ENCODE data around the gene EIF4G3.
"Not testable (repeated sequence)": the region's sequence is repeated elsewhere in the genome, so short reads cannot be mapped to it uniquely, and the experiment has no call there.

The EIF4G3 gene

DNA sequence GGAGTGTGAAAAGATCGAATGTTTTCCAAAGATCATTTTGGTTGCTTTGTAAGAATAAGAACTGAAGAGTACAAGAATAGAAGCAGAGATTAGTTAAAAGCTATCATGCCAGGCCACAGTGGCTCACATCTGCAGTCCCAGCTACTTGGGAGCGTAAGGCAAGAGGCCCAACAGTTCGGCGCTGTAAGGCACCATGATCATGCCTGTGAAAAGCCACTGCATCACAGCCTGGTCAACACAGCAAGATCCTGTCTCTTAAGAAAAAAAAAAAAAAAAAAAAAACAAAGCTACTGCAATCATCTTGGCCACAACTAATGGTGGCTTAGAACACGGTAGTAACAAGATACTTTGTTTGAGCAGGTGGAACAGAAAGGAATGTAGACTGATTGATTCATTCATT lies 116.2 kb downstream of the EIF4G3 start:
- no peak for DNase-seq

DNA sequence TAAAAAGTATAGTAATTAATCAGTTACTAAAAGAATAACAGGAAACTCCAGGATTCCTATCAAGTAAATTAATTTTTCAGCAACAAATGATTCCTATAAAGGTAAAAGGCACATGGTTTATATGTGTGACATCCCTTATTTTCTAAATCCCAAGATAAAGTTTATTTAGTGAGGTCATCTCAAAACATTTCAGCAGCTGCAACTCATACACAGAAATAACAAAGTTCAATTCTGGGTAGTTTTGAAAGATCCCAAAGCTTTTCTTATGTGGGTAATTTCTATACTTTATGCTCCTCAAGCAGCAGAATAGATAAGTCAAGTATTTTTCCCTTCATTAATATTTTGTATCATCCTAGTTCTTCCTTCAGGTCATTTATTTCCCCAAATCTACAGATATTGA lies 117.7 kb downstream of the EIF4G3 start:
- DNase-seq: no peak

- no peak for DNase-seq
Measured at GRCh38 chr1:21058035-21058793, 118.5 kb downstream of the EIF4G3 start.

- not testable (repeated sequence) for DNase-seq
Measured at GRCh38 chr1:21053189-21053928, 123.3 kb downstream of the EIF4G3 start.

DNA sequence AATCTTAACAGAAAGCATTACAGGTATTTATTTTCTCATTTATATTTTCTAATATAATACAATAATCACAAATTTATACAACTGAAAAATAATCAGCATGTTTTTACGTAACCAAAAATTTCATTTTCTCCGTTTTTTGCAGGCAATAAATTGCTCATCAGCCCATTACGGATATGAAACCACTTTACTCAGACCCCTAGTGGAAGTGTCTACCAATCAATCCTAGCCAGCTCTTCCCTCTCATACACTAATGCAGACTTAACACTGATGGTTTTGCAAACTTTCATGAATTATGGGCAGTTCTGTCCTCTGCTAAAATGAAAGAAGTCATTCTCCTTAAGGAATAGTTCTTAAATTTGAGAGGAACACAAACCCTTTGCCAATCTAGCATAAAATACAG lies 124.7 kb downstream of the EIF4G3 start:
- no peak for DNase-seq

GRCh38 chr1:21051177-21051825 lies 125.4 kb downstream of the EIF4G3 start:
- no peak for DNase-seq

GRCh38 chr1:21050031-21050430 lies 126.7 kb downstream of the EIF4G3 start:
- DNase-seq: no peak

DNA sequence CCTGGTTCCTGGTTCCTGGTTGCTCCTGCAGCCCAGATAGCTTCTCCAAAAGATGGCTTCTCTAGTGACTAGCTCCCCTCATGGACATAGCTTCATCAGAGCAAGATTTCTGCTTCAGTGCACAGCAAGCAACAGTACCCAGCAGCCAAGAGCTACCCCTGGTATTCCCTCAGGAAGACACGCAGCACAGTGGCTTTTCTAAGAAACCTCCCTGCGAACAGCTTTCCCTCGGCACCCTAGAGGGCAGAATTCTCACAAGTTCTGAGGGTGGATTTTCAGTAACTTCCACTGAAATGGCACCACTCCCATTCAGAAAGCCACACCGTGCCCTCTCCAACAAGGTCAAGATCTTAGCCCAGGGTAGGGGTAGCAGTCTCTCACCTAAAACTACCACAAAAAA lies 128.2 kb downstream of the EIF4G3 start:
- DNase-seq: no peak

DNA sequence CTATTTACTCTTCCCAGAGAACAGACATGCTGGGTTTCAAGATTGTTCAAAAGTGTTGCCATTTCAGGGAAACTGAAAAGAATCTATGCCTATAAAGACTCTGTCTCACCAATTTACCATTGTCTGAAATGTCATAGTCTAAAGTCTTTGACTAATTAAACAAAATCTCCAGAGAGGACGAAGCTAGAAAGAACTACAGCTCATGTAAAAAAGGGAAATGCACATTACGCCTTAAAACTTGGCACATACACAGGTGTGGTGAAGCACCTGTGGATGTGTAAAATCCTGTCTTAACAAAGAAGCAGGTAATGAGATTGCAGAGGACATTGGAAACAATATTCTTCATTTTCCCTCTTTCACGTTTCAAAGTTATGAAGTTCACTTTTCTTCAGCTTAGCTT lies 130.6 kb downstream of the EIF4G3 start:
- DNase-seq: no peak

DNA sequence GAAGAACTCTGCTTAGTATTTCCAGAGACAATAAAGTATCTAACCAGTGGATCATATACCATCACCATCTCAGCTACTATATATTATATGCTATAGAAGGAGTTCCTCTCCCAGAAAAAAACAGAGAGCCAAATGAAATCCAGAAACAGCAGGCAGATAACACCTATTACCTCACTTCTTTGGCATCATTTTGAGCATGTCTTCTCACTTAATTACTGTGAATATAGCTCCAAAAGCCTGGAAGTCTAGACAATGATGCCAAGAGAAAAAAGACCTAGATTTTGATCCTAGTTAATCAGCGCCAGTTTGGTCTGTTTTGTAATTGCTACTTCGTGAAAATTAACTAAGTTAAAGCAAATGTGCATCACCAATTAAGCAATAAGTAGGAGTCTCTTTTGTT lies 131.3 kb downstream of the EIF4G3 start:
- no peak for DNase-seq

DNA sequence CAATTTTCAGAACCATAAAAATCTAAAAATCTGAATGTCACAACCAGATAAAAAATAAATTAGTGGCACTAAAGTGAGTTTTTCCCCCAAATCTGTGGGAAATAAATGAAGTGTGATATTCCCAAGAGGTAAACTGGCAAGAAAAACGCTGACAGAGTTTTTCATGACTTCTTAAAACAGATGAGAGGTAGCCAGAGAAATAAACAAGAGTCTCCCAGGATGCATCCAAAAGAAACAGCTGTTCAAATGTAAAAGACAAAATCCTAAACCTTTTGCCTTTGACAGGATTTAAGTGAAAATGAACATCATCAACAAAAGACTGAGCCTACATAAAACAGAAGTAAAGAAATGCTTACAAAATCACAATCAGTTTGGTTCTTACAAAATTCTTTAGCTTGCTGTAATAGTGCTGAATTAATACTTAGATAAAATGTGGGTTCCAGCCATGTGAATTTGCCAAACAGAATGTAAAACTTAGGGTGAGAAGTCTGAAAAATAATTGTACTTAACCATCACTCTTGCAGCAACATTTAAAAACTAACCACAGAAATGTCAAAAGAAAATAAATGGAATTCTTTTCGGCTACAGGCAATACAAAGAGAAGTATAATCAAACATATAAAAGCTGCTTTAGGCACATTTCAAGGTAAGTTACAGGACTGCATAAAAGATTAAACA lies 133.6 kb downstream of the EIF4G3 start:
- no peak for DNase-seq

- DNase-seq: no peak
Measured at GRCh38 chr1:21041541-21041940, 135.2 kb downstream of the EIF4G3 start.

DNA sequence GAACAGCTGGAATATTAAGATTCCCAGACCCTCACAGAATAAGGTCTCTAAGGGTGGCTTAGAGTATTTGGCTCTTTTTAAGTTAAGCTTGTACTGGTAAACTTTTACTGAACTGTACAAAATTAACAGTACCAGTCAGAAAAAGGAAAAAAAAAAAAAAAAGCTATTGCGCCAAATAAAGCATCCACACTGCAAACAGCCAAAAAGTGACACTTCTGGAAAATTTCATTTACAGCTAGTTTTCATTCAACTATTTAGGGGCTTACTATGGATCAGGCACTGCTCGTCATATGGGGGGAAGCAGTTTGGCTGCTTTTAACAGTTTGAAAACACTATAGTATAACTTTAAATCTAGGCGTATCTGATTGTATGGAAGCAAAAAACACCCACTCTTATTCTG lies 139.6 kb downstream of the EIF4G3 start:
- DNase-seq: no peak

GRCh38 chr1:21035794-21036193 lies 140.9 kb downstream of the EIF4G3 start:
- DNase-seq: no peak

- no peak for DNase-seq
Measured at GRCh38 chr1:21034725-21035628, 141.7 kb downstream of the EIF4G3 start.

DNA sequence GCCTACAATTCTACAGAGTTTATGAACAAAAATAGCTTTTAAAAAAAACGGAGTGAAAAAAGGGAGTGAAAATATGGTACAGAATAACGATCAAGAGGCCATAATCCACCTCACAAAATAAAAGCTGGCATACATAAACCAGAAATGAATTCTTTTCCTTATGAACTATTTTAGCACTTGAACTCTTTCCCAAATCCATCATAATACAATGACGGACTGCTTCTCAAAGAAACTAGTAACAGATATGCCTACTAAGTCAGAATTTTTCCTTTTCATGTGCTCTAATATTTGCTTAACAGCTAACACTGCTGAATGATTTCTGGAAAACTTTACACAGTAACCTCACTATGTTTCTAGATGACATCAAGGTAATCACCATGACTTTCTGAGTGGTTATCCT lies 144.0 kb downstream of the EIF4G3 start:
- DNase-seq: no peak

DNA sequence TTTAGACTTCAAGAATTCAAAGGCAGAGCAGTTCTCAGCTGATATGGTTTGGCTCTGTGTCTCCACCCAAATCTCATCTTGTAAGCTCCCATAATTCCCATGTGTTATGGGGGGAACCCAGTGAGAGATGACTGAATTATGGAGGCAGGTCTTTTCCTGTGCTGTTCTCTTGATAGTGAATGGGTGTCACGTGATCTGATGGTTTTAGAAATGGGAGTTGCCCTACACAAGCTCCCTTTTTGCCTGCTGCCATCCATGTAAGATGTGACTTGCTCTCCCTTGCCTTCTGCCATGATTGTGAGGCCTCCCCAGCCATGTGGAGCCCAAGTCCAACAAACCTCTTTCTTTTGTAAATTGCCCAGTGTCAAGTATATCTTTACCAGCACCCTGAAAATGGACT lies 146.5 kb downstream of the EIF4G3 start:
- DNase-seq: no peak

GRCh38 chr1:21028520-21029145 lies 148.1 kb downstream of the EIF4G3 start:
- no peak for DNase-seq

GRCh38 chr1:21027805-21028204 lies 148.9 kb downstream of the EIF4G3 start:
- DNase-seq: no peak

DNA sequence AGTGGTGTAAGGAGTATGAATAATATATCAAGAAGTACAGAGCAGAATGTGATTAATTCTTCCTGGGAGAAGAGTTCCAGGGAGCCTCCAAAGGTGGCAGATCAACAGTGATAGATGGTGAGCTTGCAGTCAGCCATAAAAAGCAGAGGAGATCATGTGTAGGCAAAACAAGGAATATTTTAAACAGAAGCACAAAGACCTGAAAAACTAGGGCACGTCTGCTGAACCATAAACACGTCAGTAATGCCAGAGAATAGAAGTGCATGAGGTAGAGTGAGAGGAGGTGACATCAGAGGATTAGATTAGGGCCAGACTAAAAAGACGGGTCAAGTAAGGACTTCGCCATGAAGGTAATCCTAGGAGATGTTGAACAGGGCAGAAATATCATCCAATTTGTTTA lies 151.8 kb downstream of the EIF4G3 start:
- no peak for DNase-seq

DNA sequence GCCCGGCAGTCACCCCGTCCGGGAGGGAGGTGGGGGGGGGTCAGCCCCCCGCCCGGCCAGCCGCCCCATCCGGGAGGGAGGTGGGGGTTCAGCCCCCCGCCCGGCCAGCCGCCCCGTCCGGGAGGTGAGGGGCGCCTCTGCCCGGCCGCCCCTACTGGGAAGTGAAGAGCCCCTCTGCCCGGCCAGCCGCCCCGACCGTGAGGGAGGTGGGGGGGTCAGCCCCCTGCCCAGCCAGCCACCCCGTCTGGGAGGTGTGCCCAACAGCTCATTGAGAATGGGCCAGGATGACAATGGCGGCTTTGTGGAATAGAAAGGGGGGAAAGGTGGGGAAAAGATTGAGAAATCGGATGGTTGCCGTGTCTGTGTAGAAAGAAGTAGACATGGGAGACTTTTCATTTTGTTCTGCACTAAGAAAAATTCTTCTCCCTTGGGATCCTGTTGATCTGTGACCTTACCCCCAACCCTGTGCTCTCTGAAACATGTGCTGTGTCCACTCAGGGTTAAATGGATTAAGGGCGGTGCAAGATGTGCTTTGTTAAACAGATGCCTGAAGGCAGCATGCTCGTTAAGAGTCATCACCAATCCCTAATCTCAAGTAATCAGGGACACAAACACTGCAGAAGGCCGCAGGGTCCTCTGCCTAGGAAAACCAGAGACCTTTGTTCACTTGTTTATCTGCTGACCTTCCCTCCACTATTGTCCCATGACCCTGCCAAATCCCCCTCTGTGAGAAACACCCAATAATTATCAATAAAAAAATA lies 152.4 kb downstream of the EIF4G3 start:
- DNase-seq: not testable (repeated sequence)

Measured in activated CD4-positive, CD25-positive, alpha-beta regulatory T cell (primary cell).